GM21717 (cell line): ENCODE results near the gene MAMDC4.
A peak's percentile ranks its signal among the peaks of the same experiment; 100 is the strongest.
"Not testable (repeated sequence)": the region's sequence is repeated elsewhere in the genome, so short reads cannot be mapped to it uniquely, and the experiment has no call there.

ENCODE experiments used
- ATAC-seq: cut with Tn5 transposase; IDR thresholded peaks from one replicate; pipeline ENCODE4 v1.9.1; 2021; ENCODE audit warnings: mild to moderate bottlenecking, moderate library complexity; ENCODE audit not compliant: unreplicated experiment

The MAMDC4 gene

GRCh38 chr9:136838314-136839228, 13.6 kb upstream of the MAMDC4 start:
- no peak for ATAC-seq

DNA sequence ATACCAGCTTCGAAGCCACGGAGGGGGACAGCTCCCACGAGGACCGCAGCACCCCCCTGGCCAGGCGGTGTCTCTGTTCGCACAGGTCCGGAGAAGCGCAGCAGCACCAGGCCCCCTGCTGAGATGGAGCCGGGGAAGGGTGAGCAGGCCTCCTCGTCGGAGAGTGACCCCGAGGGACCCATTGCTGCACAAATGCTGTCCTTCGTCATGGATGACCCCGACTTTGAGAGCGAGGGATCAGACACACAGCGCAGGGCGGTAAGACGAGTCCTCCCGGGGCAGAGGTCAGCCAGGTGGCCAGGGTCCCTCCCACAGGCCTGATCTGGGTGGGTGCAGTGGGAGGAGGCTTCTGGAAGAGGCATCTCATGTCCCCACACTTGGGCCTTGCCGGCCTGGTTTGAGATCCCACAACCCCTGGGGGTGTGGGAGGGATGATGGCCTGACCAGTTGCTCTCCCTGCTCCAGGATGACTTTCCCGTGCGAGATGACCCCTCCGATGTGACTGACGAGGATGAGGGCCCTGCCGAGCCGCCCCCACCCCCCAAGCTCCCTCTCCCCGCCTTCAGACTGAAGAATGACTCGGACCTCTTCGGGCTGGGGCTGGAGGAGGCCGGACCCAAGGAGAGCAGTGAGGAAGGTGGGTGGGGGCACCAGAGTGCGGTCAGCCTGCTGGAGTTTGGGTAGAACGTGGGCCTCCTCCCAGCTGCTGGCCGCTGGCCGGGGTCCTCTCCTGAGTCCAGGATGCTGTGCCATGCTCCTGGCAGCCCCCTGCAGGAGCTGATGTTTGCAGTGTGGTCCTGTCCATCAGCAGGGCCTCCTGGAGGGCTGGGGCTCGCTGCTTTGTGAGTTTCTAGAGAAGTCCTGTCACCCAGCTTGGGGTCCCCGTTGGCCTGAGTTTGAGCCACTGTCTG, 12.7 kb upstream of the MAMDC4 start:
- no peak for ATAC-seq

DNA sequence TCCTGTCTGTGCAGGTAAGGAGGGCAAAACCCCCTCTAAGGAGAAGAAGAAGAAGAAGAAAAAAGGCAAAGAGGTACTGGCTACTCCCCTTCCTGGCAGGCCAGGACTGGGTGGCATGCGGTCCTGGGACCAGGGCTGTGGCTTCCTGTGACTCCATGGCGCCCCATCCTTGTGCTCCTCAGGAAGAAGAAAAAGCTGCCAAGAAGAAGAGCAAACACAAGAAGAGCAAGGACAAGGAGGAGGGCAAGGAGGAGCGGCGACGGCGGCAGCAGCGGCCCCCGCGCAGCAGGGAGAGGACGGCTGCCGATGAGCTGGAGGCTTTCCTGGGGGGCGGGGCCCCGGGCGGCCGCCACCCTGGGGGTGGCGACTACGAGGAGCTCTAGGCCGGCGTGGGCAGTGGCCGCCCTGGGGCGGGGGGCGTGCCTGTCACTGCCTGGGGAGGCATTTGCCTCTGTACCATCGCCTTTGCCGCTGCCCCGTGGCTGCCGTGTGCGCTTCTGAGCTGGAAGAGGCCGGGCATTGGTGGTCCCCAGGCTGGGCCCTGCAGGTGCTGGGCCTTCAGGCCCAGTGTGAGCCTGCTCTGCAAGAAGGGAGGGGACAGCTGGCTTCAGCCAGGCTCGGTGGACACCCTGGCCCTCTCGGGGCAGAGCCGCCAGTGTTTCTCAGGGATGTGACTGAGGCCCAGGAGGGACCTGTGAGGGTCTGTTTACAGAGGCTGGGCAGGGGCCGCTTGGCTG, 11.8 kb upstream of the MAMDC4 start:
- no peak for ATAC-seq

DNA sequence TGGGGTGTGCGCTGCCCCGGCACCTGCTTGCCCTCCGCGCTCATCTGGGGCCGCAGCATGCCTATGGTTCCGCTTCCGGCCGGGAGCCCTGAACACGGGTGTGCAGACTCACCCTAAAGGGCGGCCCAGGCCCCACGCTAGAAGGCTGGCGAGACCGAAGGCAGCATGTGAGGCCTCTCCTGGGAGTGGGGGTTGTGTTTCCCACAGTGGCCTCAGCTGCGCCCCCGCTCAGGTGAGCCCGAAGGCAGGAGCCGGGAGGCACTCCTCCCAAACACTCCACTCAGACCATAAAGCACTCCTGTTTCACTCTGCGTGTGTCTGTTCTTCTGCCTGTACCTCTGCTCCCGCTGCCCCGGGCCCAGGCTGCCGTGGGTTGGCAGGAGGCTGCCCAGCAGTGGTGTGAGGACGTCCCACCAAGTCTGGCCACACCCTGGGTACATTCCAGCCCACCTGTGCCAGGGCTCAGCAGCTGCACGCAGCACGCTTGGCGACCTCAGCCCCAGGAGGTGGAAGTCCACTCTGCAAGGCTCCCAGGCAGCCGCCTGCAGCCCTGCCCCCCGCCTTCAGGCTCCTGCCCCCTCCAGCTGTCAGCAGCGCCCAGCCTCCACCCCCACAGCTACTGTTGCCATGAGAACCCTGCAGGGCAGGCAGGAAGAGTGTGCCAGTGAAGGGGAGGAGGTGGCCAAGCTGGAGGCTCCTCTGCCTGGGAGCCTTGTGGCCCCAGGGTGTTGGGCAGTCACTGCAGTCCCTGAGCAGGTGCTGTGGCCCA, 11.1 kb upstream of the MAMDC4 start:
- ATAC-seq: no peak

GRCh38 chr9:136841646-136842379, 10.3 kb upstream of the MAMDC4 start:
- ATAC-seq: not testable (repeated sequence)

- ATAC-seq: peak; percentile 60
Observed at GRCh38 chr9:136842380-136842948, 9.7 kb upstream of the MAMDC4 start, which contains the start of gene AJM1. Gene AJM1, plus strand, starts transcription at chr9:136842478. Its CDS starts 1,937 bp downstream, at chr9:136844415.

- ATAC-seq: not testable (repeated sequence)
Observed at GRCh38 chr9:136843159-136843800, 8.9 kb upstream of the MAMDC4 start.

DNA sequence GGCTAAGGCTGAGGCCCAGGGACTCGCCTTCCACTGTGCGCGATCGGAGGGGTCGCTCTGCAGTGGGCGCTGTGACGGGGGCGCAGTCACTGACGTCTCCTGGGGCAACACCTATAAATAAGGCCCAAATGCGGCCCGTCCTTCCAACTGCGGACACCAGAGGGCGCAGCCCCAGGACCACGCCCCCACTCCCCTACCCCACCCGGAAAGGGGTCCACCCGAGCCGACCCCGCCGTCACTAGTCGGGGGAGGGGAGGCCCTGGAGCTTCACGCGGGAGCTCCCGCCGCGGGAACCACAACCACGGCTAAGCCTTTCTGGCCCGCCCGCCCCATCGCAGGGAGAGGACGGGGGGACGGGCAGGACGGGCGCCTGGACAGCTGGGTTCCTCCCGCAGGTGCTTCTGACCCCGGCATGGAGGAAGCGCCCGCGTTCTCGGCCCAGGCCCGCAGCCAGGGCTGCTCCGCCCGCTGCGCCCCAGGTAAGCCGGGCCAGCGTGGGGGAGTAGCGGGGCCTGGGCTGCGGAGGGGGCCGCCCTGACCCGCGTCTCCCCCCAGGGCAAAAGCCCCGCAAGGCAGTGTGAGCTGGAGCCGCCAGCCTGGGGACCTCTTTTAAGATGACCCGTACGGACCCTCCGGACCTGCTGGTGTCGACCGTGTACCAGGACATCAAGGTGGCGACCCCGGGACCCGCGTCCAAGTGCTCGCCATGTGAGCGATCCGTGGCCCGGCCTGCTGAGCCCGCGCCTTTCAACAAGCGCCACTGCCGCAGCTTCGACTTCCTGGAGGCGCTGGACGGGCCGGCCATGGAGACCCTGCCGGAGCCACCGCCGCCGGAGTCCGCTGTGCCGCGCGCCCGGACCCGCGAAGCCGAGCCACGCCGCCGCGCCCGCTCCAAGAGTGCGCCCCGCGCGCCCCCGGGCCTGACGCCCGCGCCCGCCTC, 8.1 kb upstream of the MAMDC4 start:
- not testable (repeated sequence) for ATAC-seq

DNA sequence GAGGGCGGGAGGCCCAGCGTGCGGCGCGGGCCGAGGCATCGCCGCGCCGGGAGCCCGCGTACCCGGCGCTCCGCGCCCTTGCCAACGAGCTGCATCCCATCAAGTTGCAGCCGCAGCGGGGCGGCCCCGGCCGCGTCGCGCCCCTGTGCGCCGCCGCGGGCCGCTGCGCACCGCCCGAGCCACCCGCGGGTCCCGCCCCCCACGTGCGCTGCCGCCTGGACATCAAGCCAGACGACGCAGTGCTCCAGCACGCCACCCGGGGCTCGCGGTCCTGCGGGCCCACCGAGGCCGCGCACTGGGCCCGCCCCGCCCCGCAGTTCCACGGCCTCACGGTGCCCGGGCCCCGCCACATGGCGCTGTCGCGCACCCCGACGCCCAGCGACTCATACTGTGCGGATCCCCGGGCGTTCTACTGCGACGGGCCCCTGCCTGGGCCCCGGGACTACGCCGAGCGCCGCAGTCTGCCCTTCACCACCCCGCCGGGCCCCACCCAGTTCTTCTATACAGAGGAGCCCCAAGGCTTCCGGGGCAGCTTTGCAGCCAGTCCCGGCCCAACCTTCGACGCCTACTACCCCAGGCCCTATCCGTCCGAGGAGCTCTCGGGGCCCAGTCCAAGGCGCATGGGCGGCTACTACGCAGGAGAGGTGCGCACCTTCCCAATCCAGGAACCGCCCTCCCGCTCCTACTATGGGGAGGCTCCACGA, 7.2 kb upstream of the MAMDC4 start:
- no peak for ATAC-seq

- no peak for ATAC-seq
Observed at GRCh38 chr9:136845465-136846260, 6.5 kb upstream of the MAMDC4 start.

DNA sequence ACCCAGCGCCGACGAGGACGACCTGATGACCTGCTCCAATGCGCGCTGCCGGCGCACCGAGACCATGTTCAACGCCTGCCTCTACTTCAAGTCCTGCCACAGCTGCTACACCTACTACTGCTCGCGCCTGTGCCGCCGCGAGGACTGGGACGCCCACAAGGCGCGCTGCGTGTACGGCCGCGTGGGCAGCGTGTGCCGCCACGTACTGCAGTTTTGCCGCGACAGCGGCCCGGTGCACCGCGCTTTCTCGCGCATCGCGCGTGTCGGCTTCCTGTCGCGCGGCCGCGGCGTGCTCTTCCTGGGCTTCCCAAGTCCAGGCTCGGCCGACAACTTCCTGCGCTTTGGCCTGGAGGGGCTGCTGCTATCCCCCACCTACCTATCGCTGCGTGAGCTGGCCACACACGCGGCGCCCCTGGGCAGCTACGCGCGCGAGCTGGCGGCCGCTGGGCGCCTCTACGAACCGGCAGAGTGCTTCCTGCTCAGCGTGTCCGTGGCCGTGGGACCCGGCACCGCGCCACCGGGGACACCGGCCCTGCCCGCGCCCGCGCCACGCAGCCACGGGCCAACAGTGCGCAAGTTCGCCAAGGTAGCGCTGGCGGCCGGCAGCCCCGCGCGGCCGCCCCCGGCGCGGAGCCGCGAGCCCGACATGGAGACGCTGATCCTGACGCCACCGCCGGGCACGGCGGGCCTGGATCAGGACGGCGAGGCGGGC, 5.6 kb upstream of the MAMDC4 start:
- ATAC-seq: no peak

DNA sequence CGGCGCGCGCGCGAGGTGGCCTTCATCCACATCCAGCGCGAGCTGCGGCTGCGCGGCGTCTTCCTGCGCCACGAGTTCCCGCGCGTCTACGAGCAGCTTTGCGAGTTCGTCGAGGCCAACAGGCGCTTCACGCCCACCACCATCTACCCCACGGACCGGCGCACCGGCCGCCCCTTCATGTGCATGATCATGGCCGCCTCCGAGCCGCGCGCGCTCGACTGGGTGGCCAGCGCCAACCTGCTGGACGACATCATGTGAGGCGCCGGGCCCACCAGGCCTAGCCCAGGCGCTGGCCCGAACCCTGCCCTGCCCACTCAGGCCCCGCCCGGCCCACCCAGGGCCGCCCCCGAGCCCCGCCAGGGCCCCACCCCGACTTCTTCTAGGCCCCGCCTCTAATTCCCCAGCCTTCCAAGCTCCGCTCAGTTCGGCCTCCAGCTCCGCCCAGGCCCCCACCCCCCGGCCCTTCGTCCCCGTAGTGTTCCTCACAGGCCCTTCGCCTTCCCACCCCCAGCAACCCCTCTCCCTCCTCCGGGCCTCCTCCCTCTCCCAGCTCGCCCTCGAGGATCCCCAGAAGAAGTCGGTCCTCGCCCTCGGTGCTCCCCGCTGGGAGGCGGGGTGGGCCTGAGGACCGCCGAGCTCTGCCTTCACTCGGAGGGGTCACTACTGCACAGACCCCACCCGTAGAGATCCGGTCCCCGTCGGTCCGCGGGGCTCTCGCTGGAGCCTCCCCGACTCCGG, 4.9 kb upstream of the MAMDC4 start:
- ATAC-seq: no peak

GRCh38 chr9:136847826-136848392, 4.2 kb upstream of the MAMDC4 start:
- ATAC-seq: no peak

DNA sequence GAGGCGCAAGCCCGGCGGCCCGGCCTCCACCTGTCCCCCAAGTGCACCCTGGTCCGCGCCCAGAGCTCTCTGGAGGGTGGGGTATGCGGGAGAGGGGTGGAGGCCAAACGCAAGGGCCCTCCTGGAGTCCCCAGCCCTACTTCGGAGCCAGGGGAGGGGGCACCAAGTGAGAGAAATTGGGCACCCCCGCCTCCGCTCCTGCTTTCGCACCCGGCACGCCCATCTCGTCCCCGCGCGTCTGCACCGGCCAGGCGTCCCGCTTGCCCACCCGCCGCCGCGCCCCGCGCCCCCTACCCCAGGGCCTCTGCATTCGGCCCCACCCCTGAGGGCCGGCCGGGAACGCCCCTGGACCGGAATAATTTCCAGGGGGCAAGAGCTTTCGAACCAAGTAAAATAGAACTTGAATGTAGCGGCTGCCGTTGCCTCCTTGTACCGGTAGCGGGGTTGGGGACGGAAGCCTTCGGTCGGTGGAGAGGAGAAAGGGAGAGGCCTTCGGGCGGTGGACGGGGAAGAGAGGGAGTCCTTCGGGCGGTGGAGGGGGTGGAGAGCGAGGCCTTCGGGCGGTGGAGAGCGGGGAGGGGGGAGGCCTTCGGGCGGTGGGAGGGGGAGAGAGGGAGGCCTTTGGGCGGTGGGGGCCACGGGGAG, 3.6 kb upstream of the MAMDC4 start:
- peak; percentile 6 for ATAC-seq
